NCI-H128 (cell line): ENCODE results near the gene FAR1.

Source experiments
- DNase-seq: peaks from one replicate; lab custom pipeline; 2025; ENCODE audit not compliant: unreplicated experiment; lab: John Stamatoyannopoulos, UW

The FAR1 gene

GRCh38 chr11:13775471-13775870 lies 107.0 kb downstream of the FAR1 start:
- DNase-seq = no peak

- no peak for DNase-seq
Measured at GRCh38 chr11:13776134-13776815, 107.8 kb downstream of the FAR1 start.

- no peak for DNase-seq
Measured at GRCh38 chr11:13777341-13777985, 109.0 kb downstream of the FAR1 start.

DNA sequence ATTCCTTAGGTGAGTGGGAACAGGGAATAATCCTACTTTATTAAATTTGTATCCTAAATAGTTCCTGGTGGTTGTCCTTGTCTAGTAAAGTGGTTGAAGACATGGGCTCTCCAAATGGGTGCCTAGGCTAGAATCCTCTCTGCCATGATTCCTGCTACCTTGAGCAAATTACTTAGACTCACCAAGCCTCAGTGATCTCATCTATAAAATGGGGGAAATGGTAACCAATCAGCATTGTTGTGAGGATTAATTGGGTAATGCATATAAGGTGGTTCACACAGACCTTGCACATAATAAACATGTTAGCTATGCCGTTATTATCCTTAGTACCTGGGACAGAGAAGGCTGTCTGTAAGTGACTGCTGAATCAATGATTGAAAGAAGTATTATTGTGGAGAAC lies 109.9 kb downstream of the FAR1 start:
- no peak for DNase-seq

GRCh38 chr11:13781153-13781552 lies 112.7 kb downstream of the FAR1 start:
- DNase-seq = no peak
